ENCODE measurements around the gene RIPK3.

Gene RIPK3

DNA sequence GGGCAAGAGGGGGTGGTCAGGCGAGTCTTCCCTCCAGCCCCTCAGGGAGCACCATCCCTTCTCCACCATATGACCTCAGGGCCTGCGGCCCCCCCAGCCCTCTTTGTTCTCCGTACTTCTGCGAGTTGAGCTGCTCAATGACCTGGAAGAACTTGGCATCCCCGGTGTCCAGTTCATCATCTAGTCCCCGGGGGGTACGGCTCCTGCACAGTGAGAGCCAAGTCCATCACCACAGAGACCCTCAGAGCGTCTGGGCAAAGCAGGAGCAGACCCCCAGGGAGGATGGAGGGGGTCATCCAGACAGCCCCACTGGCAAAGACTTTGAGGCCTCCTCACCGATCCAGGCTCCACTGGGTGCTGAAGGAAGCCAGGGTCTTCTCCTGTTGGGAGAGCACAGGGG, 13.8 kb downstream of the RIPK3 start:
- peaks cover 31% of the 10 kb centered on the region for H3K27me3 ChIP-seq (ENCODE audit: control insufficient read depth, insufficient read depth, low read length)
- H3K9me3 ChIP-seq (ENCODE audit: control insufficient read depth, insufficient read depth, low read length), result no peaks in the 10 kb centered on the region
- H3K36me3 ChIP-seq (ENCODE audit: control insufficient read depth, insufficient read depth, low read length), result no peaks in the 10 kb centered on the region
- no peak overlapping the region for H3K9ac ChIP-seq (ENCODE audit: low read depth, low read length)
- no peak overlapping the region for H3K4me3 ChIP-seq (ENCODE audit: low read depth, low read length)
- no peaks in the 10 kb centered on the region for H3K4me1 ChIP-seq (ENCODE audit: control insufficient read depth, insufficient read depth, low read length)

DNA sequence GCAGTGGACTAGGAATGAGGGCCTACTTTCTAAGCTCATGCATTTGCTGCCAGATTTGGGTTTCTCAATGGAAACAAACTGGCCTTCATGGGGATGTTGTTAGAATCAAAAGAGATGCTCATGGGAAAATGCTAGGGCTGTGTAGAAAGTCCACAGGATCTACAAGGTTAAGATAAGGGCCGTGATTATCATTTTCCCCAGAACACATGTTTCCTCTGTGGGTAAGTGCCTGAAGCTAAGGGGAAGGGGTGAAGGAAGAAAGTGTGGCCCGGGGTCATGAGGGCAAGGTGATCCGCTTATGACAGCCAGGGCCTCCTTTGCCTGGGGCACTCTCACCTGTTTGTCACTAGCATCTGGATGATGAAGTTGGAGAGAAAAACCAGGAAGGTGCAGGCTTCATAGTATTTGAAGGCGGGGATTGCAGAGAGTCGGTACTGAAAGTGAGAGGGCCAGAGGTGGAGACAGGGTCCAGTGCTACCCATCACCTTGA, 14.7 kb downstream of the RIPK3 start:
- H3K27me3 ChIP-seq (ENCODE audit: control insufficient read depth, insufficient read depth, low read length), result peaks cover 22% of the 10 kb centered on the region

DNA sequence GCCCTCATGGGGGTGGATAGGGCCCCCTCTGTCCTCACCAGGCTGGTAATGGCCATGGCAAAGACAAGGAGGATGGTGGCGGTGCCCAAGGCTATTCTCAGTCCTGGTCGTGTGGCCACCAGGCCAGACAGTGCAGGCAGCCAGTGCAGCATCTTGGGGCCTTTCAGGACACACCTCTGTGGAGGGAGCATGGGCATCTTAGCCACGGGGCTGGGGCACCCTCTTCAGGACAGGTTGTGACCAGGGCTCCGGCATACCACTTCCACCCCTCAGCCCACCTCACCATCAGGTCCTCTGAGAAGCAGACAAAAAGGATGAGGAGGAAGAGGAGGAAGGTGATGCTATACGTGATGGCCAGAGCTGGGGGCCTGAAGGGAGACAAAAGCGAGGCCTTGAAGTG, 15.8 kb downstream of the RIPK3 start:
- Histone ChIP-seq H3K36me3 (ENCODE audit: control insufficient read depth, insufficient read depth, low read length) (no peaks in the 10 kb centered on the region), H3K27me3 (ENCODE audit: control insufficient read depth, insufficient read depth, low read length) (peaks cover 20% of the 10 kb centered on the region), H3K4me3 (ENCODE audit: low read depth, low read length) (no peak overlapping the region), H3K9ac (ENCODE audit: low read depth, low read length) (no peak overlapping the region), H3K4me1 (ENCODE audit: control insufficient read depth, insufficient read depth, low read length) (no peaks in the 10 kb centered on the region), H3K9me3 (ENCODE audit: control insufficient read depth, insufficient read depth, low read length) (no peaks in the 10 kb centered on the region)

More for the DNA sequence above, 14.7 kb downstream of the RIPK3 start:
- Histone ChIP-seq H3K4me1 (ENCODE audit: control insufficient read depth, insufficient read depth, low read length) (no peaks in the 10 kb centered on the region), H3K9me3 (ENCODE audit: control insufficient read depth, insufficient read depth, low read length) (no peaks in the 10 kb centered on the region), H3K9ac (ENCODE audit: low read depth, low read length) (no peak overlapping the region), H3K36me3 (ENCODE audit: control insufficient read depth, insufficient read depth, low read length) (no peaks in the 10 kb centered on the region), H3K4me3 (ENCODE audit: low read depth, low read length) (no peak overlapping the region)

DNA sequence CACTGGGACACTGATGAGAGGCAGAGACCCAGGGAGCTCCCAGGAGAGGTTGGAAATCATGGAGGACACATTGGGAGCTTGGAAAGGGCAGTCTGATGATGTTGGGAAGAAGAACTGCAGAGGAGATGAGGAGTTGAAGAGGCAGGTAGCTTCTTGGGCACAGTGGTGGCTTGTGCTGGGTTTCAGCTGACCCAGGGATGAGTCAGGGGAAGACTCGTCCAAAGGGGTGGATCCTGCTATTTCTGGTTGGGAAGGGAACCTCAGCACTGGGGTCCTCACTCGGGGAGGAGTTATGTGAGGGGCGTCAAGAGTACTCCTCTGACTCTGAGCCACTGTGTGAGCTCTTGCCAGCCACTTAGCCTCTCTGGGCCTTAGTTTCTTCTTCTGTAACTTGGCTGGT, 16.4 kb downstream of the RIPK3 start:
- Histone ChIP-seq H3K9ac (ENCODE audit: low read depth, low read length) (no peak overlapping the region), H3K9me3 (ENCODE audit: control insufficient read depth, insufficient read depth, low read length) (no peaks in the 10 kb centered on the region), H3K27me3 (ENCODE audit: control insufficient read depth, insufficient read depth, low read length) (peaks cover 22% of the 10 kb centered on the region), H3K36me3 (ENCODE audit: control insufficient read depth, insufficient read depth, low read length) (no peaks in the 10 kb centered on the region), H3K4me3 (ENCODE audit: low read depth, low read length) (no peak overlapping the region), H3K4me1 (ENCODE audit: control insufficient read depth, insufficient read depth, low read length) (no peaks in the 10 kb centered on the region)

DNA sequence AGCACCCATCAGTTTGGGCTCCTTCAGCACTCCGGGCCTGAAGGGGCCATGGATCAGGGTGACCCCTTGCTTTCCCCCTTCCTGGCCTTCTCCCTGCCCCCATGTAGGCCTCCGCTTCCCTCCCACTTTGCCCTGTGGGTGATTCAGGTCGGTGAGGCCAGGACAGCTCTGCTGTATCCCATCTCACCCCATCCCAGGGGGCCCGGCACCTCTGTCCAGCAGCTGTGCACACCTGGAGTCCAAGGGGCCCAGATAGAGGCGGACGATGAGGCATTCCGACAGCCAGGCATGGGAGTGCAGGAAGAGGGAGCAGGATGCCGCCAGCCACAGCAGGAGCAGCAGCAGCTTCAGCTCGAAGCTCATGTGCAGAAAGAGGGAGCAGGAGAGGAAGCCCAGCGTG, 17.1 kb downstream of the RIPK3 start:
- no peak overlapping the region for H3K4me3 ChIP-seq (ENCODE audit: low read depth, low read length)
- H3K36me3 ChIP-seq (ENCODE audit: control insufficient read depth, insufficient read depth, low read length), result peaks cover 2% of the 10 kb centered on the region
- no peak overlapping the region for H3K9ac ChIP-seq (ENCODE audit: low read depth, low read length)
- H3K9me3 ChIP-seq (ENCODE audit: control insufficient read depth, insufficient read depth, low read length), result no peaks in the 10 kb centered on the region
- H3K27me3 ChIP-seq (ENCODE audit: control insufficient read depth, insufficient read depth, low read length), result peaks cover 28% of the 10 kb centered on the region
- no peaks in the 10 kb centered on the region for H3K4me1 ChIP-seq (ENCODE audit: control insufficient read depth, insufficient read depth, low read length)

DNA sequence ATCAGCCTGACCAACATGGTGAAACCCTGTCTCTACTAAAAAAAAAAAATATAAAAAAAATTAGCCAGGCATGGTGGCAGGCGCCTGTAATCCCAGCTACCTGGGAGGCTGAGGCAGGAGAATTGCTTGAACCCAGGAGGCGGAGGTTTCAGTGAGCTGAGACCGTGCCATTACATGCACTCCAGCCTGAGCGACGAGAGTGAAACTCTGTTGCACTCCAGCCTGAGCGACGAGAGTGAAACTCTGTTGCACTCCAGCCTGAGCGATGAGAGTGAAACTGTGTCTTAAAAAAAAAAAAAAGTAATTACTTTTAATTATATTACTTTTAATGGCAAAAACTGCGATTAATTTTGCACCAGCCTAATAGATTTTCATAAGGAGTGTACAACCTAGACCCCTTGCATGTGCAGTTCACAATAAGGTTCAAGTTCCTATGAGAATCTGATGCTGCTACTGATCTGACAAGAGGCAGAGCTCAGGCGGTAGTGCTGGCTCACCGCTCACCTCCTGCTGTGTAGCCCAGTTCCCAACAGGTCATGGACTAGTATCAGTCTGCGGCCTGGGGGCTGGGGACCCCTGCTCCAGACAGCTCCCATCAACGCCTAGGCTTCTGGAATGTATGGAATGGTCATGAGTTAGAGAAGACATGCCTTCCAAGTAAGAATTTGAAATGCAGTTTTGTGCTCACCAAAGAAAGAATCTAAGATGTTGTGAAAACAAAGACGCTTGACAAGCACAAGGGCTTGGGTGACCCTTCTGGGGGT, 18.4 kb downstream of the RIPK3 start:
- Histone ChIP-seq H3K27me3 (ENCODE audit: control insufficient read depth, insufficient read depth, low read length) (peaks cover 38% of the 10 kb centered on the region), H3K9ac (ENCODE audit: low read depth, low read length) (no peak overlapping the region), H3K9me3 (ENCODE audit: control insufficient read depth, insufficient read depth, low read length) (no peaks in the 10 kb centered on the region), H3K36me3 (ENCODE audit: control insufficient read depth, insufficient read depth, low read length) (peaks cover 2% of the 10 kb centered on the region), H3K4me1 (ENCODE audit: control insufficient read depth, insufficient read depth, low read length) (no peaks in the 10 kb centered on the region), H3K4me3 (ENCODE audit: low read depth, low read length) (no peak overlapping the region)

DNA sequence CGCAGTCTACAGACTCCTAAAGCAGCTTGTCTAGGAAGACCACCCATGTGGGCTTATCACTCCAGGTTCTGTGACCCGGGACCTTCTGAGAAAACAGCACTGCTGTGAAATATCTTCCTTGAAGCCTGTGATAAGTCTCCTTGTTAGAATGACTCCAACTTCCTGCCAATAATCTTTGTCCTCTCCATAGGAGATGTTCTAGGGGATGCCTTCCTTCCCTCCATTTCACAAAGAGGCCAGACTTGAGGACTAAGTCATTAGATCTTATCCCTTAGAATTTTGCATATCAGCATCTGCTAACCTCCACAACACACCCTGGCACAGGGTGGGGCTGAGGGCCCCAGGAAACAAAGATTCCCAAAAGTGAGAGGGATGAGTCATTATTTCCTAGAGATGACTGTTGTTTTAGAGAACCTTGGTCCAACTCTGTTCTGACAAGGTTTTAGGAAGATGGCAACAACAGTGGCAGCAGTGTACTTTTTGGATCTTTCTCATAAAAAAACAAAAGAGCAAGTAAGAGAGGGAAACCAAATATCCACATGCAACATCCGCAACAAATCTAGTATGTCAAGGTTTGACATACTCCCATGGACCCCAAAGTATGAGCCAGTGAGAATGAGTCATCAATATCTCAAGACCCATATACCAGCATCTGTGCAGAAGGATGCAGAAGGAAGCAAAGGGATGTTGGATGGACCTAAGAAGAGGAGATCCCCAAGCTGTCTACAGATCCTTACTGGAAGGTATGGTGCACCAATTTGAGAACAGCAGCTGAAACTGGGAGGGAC, 22.5 kb downstream of the RIPK3 start:
- Histone ChIP-seq H3K4me3 (ENCODE audit: low read depth, low read length) (no peak overlapping the region), H3K4me1 (ENCODE audit: control insufficient read depth, insufficient read depth, low read length) (no peaks in the 10 kb centered on the region), H3K9me3 (ENCODE audit: control insufficient read depth, insufficient read depth, low read length) (no peaks in the 10 kb centered on the region), H3K27me3 (ENCODE audit: control insufficient read depth, insufficient read depth, low read length) (peaks cover 28% of the 10 kb centered on the region), H3K36me3 (ENCODE audit: control insufficient read depth, insufficient read depth, low read length) (peaks cover 2% of the 10 kb centered on the region), H3K9ac (ENCODE audit: low read depth, low read length) (no peak overlapping the region)

DNA sequence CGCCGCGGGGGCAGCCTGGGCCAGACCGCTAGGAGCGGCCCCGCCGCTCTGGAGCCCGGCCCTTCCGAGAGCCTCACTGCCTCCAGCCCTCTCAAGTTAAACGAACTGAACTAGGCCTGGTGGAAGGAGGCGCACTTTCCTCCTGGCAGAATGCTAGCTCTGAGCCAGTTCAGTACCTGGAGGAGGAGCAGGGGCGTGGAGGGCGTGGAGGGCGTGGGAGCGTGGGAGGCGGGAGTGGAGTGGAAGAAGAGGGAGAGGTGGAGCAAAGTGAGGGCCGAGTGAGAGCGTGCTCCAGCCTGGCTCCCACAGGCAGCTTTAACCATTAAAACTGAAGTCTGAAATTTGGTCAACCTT, 23.2 kb downstream of the RIPK3 start:
- Histone ChIP-seq H3K9ac (ENCODE audit: low read depth, low read length) (no peak overlapping the region), H3K36me3 (ENCODE audit: control insufficient read depth, insufficient read depth, low read length) (peaks cover 2% of the 10 kb centered on the region), H3K27me3 (ENCODE audit: control insufficient read depth, insufficient read depth, low read length) (peaks cover 28% of the 10 kb centered on the region), H3K9me3 (ENCODE audit: control insufficient read depth, insufficient read depth, low read length) (no peaks in the 10 kb centered on the region), H3K4me1 (ENCODE audit: control insufficient read depth, insufficient read depth, low read length) (no peaks in the 10 kb centered on the region), H3K4me3 (ENCODE audit: low read depth, low read length) (no peak overlapping the region)

DNA sequence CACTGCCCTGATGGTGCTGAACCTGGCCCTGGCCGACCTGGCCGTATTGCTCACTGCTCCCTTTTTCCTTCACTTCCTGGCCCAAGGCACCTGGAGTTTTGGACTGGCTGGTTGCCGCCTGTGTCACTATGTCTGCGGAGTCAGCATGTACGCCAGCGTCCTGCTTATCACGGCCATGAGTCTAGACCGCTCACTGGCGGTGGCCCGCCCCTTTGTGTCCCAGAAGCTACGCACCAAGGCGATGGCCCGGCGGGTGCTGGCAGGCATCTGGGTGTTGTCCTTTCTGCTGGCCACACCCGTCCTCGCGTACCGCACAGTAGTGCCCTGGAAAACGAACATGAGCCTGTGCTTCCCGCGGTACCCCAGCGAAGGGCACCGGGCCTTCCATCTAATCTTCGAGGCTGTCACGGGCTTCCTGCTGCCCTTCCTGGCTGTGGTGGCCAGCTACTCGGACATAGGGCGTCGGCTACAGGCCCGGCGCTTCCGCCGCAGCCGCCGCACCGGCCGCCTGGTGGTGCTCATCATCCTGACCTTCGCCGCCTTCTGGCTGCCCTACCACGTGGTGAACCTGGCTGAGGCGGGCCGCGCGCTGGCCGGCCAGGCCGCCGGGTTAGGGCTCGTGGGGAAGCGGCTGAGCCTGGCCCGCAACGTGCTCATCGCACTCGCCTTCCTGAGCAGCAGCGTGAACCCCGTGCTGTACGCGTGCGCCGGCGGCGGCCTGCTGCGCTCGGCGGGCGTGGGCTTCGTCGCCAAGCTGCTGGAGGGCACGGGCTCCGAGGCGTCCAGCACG, 23.8 kb downstream of the RIPK3 start:
- Histone ChIP-seq H3K9me3 (ENCODE audit: control insufficient read depth, insufficient read depth, low read length) (no peaks in the 10 kb centered on the region), H3K9ac (ENCODE audit: low read depth, low read length) (no peak overlapping the region), H3K4me1 (ENCODE audit: control insufficient read depth, insufficient read depth, low read length) (no peaks in the 10 kb centered on the region), H3K4me3 (ENCODE audit: low read depth, low read length) (no peak overlapping the region), H3K36me3 (ENCODE audit: control insufficient read depth, insufficient read depth, low read length) (peaks cover 2% of the 10 kb centered on the region), H3K27me3 (ENCODE audit: control insufficient read depth, insufficient read depth, low read length) (peaks cover 28% of the 10 kb centered on the region)

DNA sequence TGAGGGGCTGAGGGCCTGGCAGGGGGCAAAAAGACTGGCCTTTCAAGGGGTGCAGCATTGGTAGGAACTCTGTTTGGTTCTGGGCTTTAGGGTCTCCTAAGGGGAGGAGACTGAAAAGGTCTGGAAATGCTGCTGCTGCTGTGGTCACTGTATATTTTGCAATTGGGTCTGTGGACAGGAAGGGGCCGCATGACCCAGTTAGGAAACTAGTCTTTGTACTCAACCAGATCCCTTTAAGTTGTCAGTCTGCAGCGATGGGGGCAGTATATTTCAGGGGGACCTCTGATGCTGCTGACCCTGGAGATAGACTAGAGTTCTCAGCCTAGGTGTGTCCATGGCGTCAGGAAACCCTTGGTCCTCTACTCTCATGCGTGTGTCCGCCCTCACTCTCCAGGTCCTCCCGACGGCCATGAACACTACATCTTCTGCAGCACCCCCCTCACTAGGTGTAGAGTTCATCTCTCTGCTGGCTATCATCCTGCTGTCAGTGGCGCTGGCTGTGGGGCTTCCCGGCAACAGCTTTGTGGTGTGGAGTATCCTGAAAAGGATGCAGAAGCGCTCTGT, 24.5 kb downstream of the RIPK3 start:
- H3K9me3 ChIP-seq (ENCODE audit: control insufficient read depth, insufficient read depth, low read length), result no peaks in the 10 kb centered on the region
- H3K9ac ChIP-seq (ENCODE audit: low read depth, low read length), result no peak overlapping the region
- peaks cover 8% of the 10 kb centered on the region for H3K36me3 ChIP-seq (ENCODE audit: control insufficient read depth, insufficient read depth, low read length)
- H3K27me3 ChIP-seq (ENCODE audit: control insufficient read depth, insufficient read depth, low read length), result peaks cover 28% of the 10 kb centered on the region
- no peaks in the 10 kb centered on the region for H3K4me1 ChIP-seq (ENCODE audit: control insufficient read depth, insufficient read depth, low read length)
- H3K4me3 ChIP-seq (ENCODE audit: low read depth, low read length), result no peak overlapping the region

DNA sequence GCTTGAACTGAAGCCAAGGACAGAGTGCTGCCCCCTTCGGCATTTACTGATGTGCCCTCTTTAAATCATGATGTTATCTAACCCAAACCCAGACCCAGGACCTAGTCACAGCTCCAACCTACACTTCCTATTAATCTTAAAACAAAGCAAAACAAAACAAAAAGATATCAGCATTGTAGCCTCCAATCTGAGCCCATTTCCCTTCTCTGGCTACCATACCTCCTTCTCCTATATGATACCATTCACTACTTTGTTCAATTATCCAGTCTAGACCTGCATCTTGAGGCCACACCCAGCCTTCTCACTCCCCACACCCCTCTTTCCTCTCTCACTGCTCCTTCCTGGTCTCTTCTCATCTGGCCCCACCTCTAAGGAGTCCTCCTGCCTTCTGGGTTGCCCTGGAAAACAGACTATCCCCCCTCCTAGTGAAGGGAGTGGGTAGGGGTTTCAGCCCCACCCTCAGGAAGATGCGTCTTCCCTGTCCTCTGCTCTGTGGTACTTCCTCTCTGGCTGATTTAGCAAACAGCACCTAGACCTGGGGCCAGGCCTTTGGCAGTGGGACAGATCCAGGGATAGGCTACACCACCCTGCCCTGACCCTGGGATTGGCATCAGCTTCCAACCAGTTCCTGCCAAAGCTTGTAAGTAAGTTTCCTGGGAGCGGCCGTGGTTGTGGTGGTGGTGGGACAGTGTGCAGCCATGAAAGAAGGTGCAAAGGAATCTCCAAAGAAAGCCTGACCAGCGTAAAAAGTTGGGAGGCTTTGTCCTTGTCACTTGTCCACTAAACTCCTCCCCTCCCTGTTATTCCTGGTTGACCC, 25.2 kb downstream of the RIPK3 start:
- H3K4me3 ChIP-seq (ENCODE audit: low read depth, low read length), result no peak overlapping the region
- H3K9me3 ChIP-seq (ENCODE audit: control insufficient read depth, insufficient read depth, low read length), result no peaks in the 10 kb centered on the region
- no peaks in the 10 kb centered on the region for H3K4me1 ChIP-seq (ENCODE audit: control insufficient read depth, insufficient read depth, low read length)
- peaks cover 10% of the 10 kb centered on the region for H3K36me3 ChIP-seq (ENCODE audit: control insufficient read depth, insufficient read depth, low read length)
- peaks cover 25% of the 10 kb centered on the region for H3K27me3 ChIP-seq (ENCODE audit: control insufficient read depth, insufficient read depth, low read length)
- no peak overlapping the region for H3K9ac ChIP-seq (ENCODE audit: low read depth, low read length)

All from iPS-15b (cell line).